Left cardiac atrium (tissue), 4 donors: ENCODE data around the gene SPAG7. TPM values are rescaled to one million over a fixed set of nuclear protein-coding genes. Genes with fewer than 3 reads are reported as not detected.

Source experiments
- ATAC-seq, 2 donors: fragments of 200-7000 bp; cut with Tn5 transposase; one replicate each; pipeline ENCODE4 v1.9.1; 2020; ENCODE audit warnings: mild to moderate bottlenecking in 2 of 2, moderate library complexity in 2 of 2
- DNase-seq: peaks from one replicate; pipeline ENCODE4 v3.0.0-alpha.2; 2020
- intact Hi-C, 2 donors: fragments of 100-400 bp; cut with DNase I; formaldehyde crosslinking; loops; one replicate each; pipeline versions ENCODE4 v1.14.1 to v1.15.1; 2022 to 2023
- total RNA-seq, 2 donors: library from RNA; stranded (reverse); fragmentation: NEBNext Ultra II Directional; extraction: Animal tissue kit (Norgen Biotek cat#: 25700); gene quantifications; one replicate each; pipeline ENCODE4 v1.2.1, GENCODE V29; 2021
- donor health status: DM: no; HTN: yes; CAD: no.
- donor health status: DM: no; HTN: yes; CAD: no; lungs with severe emphysema.
- donor health status: DM: yes; HTN: yes; CAD: no.
- donor health status: Dilated cardiomyopathy.

The SPAG7 gene
- total RNA-seq, 2 donors from 2014 or later = 113 to 128 TPM

GRCh38 chr17:4956493-4957061 lies 11.0 kb downstream of the SPAG7 start:
- DNase-seq = no peak
- intact Hi-C loops = no loop called here
- no peak for ATAC-seq

DNA sequence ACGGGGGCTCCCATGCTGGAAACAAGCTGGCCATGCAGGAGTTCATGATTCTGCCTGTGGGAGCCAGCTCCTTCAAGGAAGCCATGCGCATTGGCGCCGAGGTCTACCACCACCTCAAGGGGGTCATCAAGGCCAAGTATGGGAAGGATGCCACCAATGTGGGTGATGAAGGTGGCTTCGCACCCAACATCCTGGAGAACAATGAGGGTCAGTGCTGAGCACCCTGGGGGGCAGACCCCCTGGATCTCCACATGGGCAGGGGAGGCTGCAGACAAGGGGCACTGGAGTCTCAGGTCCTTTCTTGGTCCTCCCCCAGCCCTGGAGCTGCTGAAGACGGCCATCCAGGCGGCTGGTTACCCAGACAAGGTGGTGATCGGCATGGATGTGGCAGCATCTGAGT lies 12.5 kb downstream of the SPAG7 start:
- ATAC-seq (no peak), DNase-seq (no peak)
- intact Hi-C loops = no loop called here

DNA sequence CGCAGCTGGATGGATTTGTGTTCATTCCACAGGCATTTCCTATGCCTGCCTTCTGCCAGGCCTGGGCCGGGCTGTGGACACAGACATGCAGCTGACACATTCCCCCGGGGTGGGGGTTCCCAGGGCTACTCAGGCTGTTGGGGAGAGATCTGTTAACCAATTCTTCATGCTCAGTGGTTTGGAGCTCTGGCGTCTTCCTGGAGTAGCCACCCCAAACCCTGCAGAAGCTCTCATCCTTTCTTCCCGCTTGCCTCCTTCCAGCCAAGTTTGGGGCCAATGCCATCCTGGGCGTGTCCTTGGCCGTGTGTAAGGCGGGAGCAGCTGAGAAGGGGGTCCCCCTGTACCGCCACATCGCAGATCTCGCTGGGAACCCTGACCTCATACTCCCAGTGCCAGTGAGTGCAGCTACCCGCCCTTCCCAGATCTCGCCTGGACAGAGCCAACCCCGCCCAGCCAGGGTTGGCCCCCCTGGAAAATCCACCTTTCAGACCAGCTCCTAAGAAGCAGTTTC lies 14.1 kb downstream of the SPAG7 start:
- intact Hi-C loops = no loop called here
- ATAC-seq (no peak), DNase-seq (no peak)

- DNase-seq (no peak), ATAC-seq (no peak)
- intact Hi-C loops = loop anchor here in 1 of 2 donors (2.0 kb wide), 1 partner anchor 15 kb away; the partner anchor contains the start of gene SPAG7
Observed at GRCh38 chr17:4951486-4951885, 16.1 kb downstream of the SPAG7 start.

DNA sequence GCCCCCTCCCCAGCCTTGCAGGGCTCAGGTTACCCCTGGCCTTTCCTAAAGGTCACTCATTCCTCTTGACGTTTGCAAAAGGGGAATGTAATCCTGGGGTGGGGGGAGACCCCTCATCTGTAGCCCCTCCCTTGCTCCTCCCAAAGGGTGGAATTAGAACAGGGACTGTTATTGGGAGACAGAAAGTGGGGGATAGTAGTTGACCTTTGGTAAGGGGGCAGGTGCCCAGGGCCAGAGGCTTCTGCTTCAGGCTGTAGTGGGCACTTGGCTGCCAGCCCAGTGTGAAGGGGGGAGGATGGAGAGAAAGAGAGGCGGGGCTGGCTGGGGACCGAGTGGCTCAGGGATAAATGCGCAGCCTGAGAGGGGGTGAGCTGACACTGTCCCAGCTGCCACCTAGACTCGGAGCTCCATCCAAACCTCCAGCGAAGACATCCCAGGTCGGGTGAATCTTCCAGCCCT lies 16.8 kb downstream of the SPAG7 start, which contains the start of gene ENO3:
Gene ENO3, plus strand, starts transcription at position 374 of the 459 bp plus-strand sequence. CDS start 711 bp downstream, outside the sequence.
- intact Hi-C loops = loop anchor here in 1 of 2 donors (2.0 kb wide), 1 partner anchor 16 kb away; the partner anchor contains the start of gene SPAG7
- DNase-seq (no peak), ATAC-seq (no peak)

- peak; percentile 85 for DNase-seq
- intact Hi-C loops = loop anchor here in 1 of 2 donors (2.0 kb wide), 1 partner anchor 17 kb away; the partner anchor contains the start of gene SPAG7
- ATAC-seq = peak; percentile 3 to 6
Observed at GRCh38 chr17:4950075-4950745, 17.4 kb downstream of the SPAG7 start.

- ATAC-seq = peak; percentile 8 to 55
- DNase-seq = peak; percentile 84
- intact Hi-C loops = loop anchor here in 1 of 2 donors (2.0 kb wide), 1 partner anchor 17 kb away; the partner anchor contains the start of gene SPAG7
Observed at GRCh38 chr17:4949321-4950074, 18.1 kb downstream of the SPAG7 start.

DNA sequence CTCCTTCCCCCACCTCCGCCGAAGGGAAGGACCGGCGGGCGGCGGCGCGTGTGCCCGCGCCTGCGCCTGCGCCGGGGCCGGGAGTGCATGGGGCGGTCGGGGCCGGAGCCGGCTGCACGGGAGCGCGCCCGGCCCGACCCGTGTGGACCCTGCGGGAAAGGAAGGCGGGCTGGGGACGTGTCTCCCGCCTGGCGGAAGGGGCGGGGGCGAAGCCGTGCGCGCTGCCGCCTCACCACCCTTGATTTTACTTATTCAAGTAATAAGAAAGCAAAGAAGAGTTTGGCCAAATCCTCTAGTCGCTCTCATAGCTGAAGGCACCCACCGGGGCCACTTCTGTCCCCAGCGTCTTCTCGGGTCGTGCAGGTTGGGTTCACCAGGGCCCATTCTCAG lies 18.7 kb downstream of the SPAG7 start:
- intact Hi-C loops = no loop called here
- ATAC-seq (peak; percentile 77 to 82), DNase-seq (peak; percentile 87)

DNA sequence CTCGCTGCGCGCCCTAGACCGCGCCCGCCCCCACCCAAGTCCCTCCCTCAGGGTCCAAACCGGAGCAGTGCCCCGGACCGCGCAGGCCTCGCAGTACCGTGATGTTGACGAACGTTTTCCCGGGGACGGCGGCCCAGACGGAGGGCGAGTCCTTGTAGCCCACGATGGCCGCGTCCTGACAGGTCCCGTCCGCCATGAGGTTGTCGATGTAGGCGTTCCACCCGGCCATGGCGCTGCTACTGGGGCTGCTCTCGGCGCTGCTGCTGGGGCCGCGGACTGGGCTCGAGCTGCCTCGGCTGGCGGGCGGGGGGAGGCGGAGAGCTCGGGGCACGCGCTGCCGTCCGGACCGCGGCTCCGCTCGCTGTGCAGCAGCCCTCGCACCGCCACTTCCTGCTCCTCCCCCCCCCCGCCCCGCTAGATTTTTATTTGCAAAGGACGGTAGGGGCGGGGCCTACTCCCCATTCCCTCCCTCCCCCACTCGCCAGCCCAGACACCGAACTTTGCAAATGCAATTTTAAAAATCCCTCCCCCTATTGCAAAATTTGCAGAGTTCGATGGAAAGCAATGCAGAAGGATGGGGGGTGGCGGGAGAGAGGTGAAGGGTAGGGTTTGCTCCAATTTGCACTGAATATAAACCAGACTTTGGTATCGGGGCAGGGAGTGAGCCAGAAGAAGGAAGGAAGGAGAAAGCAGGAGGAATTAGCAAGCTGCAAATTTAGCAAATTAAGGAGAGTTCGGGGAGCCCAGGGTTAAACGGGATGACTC lies 19.3 kb downstream of the SPAG7 start, which contains the start of gene PFN1:
Gene PFN1, minus strand, starts transcription at position 365 of the 765 bp plus-strand sequence. Its CDS starts 136 bp downstream, at position 229.
- DNase-seq = peak; percentile 91

DNA sequence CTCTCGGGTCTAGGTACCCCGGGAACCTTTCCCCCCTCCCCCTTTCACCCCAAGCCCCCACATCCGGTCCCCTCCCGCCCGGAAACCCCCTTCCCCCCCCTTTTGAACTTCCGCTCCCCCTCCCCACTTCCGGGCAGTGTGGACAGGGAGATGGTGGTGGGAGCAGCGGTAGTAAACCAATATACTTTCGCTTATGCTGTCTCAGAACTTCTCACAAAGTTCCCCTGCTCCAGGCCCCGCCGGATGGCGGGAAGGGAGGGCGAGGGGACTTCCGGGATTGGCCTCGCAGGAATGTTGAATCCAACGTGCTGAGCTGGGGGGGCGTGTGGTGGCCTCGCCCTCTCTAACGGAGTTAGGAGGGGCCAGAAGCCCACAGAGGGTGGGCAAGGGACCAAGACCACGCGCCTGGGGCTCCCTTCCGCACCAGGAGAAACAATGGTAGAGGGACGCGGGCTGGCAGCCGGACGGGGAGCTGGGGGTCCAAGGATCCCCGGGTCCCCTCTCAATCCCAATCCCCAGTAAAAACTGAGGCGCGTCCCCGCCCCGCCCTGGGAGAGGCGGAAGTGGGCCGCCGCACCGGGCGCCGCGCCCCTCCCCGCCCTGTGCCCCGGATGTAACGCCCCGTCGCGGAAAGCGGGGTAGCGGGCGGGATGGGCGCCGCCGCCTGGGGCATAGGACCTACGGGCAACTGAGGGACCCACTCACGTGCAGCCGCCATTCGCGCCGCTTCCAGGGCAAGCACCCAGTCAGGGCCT lies 20.0 kb downstream of the SPAG7 start:
- peak; percentile 35 to 39 for ATAC-seq
- peak; percentile 68 for DNase-seq
- intact Hi-C loops = no loop called here

More for the DNA sequence above, 19.3 kb downstream of the SPAG7 start, which contains the start of gene PFN1:
- ATAC-seq = peak; percentile 74 to 79
- intact Hi-C loops = no loop called here

DNA sequence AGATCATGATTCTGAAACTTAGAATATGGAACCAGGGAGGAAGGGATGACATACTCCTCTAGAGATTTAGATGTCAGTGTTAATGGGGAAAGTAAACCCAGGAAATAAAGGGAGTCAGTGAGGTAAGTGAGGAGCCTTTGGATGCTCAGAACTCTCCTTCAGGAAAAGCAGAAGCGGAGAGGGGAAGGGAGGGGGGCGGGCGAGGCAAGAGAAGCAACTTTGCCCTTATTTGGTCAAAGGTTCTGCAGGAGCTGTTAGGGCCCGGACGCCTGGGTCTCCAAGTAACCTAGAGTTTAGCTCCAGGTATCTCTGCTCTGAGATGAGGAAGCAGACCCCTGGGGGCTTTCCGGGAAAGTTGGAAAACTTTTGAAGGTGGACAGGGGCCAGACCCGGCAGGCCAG lies 20.6 kb downstream of the SPAG7 start:
- intact Hi-C loops = no loop called here
- ATAC-seq = no peak
- DNase-seq = no peak

- intact Hi-C loops = no loop called here
- ATAC-seq (no peak), DNase-seq (no peak)
Observed at GRCh38 chr17:4946312-4946976, 21.2 kb downstream of the SPAG7 start.

DNA sequence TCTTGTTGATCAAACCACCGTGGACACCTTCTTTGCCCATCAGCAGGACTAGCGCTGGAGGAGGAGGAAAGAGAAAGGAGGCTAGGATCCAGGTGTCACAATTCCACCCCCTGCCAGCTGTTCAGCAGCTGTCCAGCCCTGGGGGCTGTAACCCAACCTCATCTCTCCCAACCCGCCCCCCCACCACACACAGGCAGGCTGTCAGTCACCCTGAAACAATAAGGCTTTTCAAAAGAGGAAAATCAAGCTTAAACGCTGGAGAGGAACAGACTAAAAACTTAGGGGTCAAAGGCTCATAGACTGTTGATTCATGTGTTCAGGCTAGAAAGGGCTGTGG lies 21.7 kb downstream of the SPAG7 start:
- ATAC-seq = no peak
- no peak for DNase-seq
- intact Hi-C loops = no loop called here

DNA sequence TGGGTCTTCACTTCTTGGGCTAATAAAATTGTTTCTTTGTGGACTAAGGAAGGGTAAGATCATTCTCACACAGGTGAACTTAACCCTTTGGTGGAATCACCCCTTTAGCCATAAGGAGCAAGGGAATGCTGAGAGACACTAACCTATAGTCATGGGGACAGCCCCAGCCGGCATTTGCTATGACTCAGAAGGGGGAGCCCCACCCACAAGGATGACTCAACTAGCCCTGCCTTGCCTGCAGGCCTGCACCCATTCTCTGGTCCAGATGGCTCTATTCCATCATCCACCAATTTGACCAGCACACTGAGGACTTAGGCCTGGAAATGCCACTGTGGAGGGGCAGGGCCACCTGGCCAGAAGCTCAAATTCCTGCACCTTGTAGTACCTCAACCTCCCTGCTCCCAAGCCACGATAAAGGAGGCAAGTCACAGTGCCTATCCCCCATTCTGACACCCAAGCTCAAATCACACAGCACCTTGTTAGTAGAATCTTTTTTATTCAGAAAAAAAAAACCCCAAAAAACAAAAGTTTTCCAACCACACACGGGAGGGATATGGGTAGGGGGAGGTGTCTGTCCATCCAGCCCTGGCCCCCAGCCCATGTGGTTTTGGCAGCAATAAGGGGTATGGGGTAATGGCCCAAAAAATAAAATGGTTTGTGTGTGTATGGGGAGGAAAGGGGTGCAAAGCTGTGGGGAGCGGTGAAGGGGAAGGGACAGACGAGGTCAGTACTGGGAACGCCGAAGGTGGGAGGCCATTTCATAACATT lies 22.3 kb downstream of the SPAG7 start:
- peak in 1 of 2 donors; percentile 37 for ATAC-seq
- DNase-seq = peak; percentile 85
- intact Hi-C loops = no loop called here

GRCh38 chr17:4944554-4945175 lies 23.0 kb downstream of the SPAG7 start:
- ATAC-seq (no peak), DNase-seq (no peak)
- intact Hi-C loops = no loop called here

DNA sequence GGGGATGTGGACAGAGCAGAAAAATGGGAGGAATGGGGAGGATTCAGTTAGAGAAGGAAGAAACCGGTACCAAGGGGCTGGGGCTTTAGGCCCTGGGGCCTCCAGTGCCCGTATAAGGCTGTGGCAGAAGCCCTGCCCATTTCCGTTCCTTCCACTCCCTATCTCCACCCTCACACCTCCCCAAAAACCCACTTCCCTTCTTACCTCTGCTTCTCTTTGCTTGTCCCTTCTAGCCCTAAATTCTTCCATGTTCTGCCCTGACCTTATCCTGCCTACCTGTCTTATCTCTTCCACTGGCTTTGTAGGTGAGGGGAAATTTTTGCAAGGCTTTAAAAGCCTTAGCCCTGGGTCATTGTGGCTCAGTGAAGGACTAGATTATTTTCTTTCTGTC lies 23.5 kb downstream of the SPAG7 start:
- intact Hi-C loops = no loop called here
- ATAC-seq (no peak), DNase-seq (no peak)
